Measurements from ENCODE around the gene CCDC157.
"Not testable (repeated sequence)": the region's sequence is repeated elsewhere in the genome, so short reads cannot be mapped to it uniquely, and the experiment has no call there.

Gene CCDC157

DNA sequence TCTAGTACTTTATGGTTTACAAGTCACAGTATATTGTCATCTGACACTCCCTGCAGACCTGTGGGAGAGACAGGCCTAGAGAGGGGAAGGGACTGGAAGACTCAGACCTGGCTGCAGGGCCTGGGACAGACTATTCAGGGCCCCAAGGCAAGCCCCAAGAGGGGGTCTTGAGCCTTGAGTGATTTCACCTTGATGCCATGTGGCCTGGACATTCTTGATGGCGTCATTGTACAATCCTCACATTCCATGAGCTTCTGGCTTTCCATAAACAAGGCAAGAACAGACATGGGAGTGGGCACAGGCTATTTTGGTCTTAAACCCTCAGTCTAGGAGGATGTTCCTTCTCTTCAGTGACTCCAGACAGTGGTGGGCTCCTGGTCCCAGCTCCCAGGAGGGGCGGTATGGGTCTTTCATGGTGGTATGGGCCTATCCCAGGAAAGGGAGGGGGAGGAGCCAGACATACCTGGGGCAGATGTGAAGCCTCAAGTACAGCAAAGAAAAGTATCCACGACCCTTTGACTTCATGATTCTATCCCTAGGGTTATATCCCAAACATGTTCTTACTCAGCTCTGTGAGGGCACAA is 28.2 kb upstream of the CCDC157 start:
- Histone ChIP-seq H3K9me3 (ENCODE audit: control insufficient read depth, insufficient read depth, low read length) (no peaks in the 10 kb centered on the region), H3K27me3 (ENCODE audit: control insufficient read depth, insufficient read depth, low read length) (no peaks in the 10 kb centered on the region), H3K4me3 (ENCODE audit: low read depth, low read length) (no peak overlapping the region), H3K9ac (ENCODE audit: low read depth, low read length) (no peak overlapping the region), H3K4me1 (ENCODE audit: control insufficient read depth, insufficient read depth, low read length) (peaks cover 10% of the 10 kb centered on the region), H3K36me3 (ENCODE audit: control insufficient read depth, insufficient read depth, low read length) (peaks cover 17% of the 10 kb centered on the region)

DNA sequence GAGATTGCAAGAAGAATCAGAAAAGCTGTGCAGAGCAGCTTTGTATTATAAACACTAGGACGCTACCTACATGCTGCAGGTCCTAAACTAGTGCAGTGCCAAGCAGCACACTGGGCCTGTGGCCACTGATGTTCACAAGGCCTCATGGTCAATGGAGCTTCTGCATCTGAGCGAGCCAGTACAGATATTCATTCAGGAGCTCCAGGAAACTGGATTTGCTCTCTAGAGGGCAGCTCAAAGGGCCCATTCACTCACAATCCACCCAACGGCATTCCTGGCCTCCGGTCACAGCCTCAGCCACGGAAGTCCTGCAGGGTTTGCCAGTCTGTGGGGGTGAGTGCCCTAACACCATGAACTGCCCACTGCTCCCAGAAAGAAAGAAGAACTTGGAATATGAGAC is 24.3 kb upstream of the CCDC157 start:
- H3K9ac ChIP-seq (ENCODE audit: low read depth, low read length), result no peak overlapping the region
- H3K4me1 ChIP-seq (ENCODE audit: control insufficient read depth, insufficient read depth, low read length), result peaks cover 5% of the 10 kb centered on the region
- no peaks in the 10 kb centered on the region for H3K27me3 ChIP-seq (ENCODE audit: control insufficient read depth, insufficient read depth, low read length)
- H3K4me3 ChIP-seq (ENCODE audit: low read depth, low read length), result no peak overlapping the region
- H3K36me3 ChIP-seq (ENCODE audit: control insufficient read depth, insufficient read depth, low read length), result peaks cover 56% of the 10 kb centered on the region
- no peaks in the 10 kb centered on the region for H3K9me3 ChIP-seq (ENCODE audit: control insufficient read depth, insufficient read depth, low read length)

GRCh38 chr22:30332994-30333706 is 23.7 kb upstream of the CCDC157 start:
- no peak overlapping the region for H3K4me3 ChIP-seq (ENCODE audit: low read depth, low read length)
- H3K27me3 ChIP-seq (ENCODE audit: control insufficient read depth, insufficient read depth, low read length), result no peaks in the 10 kb centered on the region
- no peak overlapping the region for H3K9ac ChIP-seq (ENCODE audit: low read depth, low read length)
- no peaks in the 10 kb centered on the region for H3K9me3 ChIP-seq (ENCODE audit: control insufficient read depth, insufficient read depth, low read length)
- peaks cover under 1% of the 10 kb centered on the region for H3K4me1 ChIP-seq (ENCODE audit: control insufficient read depth, insufficient read depth, low read length)
- H3K36me3 ChIP-seq (ENCODE audit: control insufficient read depth, insufficient read depth, low read length), result peaks cover 61% of the 10 kb centered on the region

- peaks cover 65% of the 10 kb centered on the region for H3K36me3 ChIP-seq (ENCODE audit: control insufficient read depth, insufficient read depth, low read length)
Observed at GRCh38 chr22:30333707-30334087, 23.1 kb upstream of the CCDC157 start.

DNA sequence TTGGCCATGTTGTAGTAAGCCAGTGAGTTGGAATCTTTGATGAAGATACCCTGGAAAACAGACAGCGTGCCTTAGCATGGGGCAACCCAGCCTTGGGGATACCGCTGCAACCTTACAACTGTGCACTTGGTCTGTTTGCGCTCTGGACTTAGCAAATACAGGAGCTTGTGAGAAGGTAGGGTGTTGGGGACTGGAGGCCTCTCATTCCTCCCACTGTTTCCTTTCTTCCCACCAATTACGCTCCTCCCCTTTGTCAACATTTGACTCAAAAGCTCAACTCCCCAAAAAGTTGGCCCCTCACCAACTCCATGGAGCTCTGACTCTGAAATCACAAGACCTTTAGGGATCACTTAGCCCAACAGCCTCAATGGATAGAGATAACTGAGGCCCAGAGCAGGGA is 22.2 kb upstream of the CCDC157 start:
- Histone ChIP-seq H3K9me3 (ENCODE audit: control insufficient read depth, insufficient read depth, low read length) (no peaks in the 10 kb centered on the region), H3K27me3 (ENCODE audit: control insufficient read depth, insufficient read depth, low read length) (no peaks in the 10 kb centered on the region), H3K9ac (ENCODE audit: low read depth, low read length) (no peak overlapping the region), H3K4me3 (ENCODE audit: low read depth, low read length) (no peak overlapping the region), H3K4me1 (ENCODE audit: control insufficient read depth, insufficient read depth, low read length) (no peaks in the 10 kb centered on the region), H3K36me3 (ENCODE audit: control insufficient read depth, insufficient read depth, low read length) (peaks cover 71% of the 10 kb centered on the region)

More at GRCh38 chr22:30333707-30334087, 23.1 kb upstream of the CCDC157 start:
- no peak overlapping the region for H3K4me3 ChIP-seq (ENCODE audit: low read depth, low read length)
- H3K27me3 ChIP-seq (ENCODE audit: control insufficient read depth, insufficient read depth, low read length), result no peaks in the 10 kb centered on the region
- H3K9me3 ChIP-seq (ENCODE audit: control insufficient read depth, insufficient read depth, low read length), result no peaks in the 10 kb centered on the region
- no peaks in the 10 kb centered on the region for H3K4me1 ChIP-seq (ENCODE audit: control insufficient read depth, insufficient read depth, low read length)
- H3K9ac ChIP-seq (ENCODE audit: low read depth, low read length), result no peak overlapping the region

GRCh38 chr22:30335236-30335635 is 21.6 kb upstream of the CCDC157 start:
- H3K36me3 ChIP-seq (ENCODE audit: control insufficient read depth, insufficient read depth, low read length), result peaks cover 77% of the 10 kb centered on the region
- no peaks in the 10 kb centered on the region for H3K9me3 ChIP-seq (ENCODE audit: control insufficient read depth, insufficient read depth, low read length)
- H3K9ac ChIP-seq (ENCODE audit: low read depth, low read length), result no peak overlapping the region
- H3K4me1 ChIP-seq (ENCODE audit: control insufficient read depth, insufficient read depth, low read length), result no peaks in the 10 kb centered on the region
- no peak overlapping the region for H3K4me3 ChIP-seq (ENCODE audit: low read depth, low read length)
- no peaks in the 10 kb centered on the region for H3K27me3 ChIP-seq (ENCODE audit: control insufficient read depth, insufficient read depth, low read length)

GRCh38 chr22:30336752-30337460 is 19.9 kb upstream of the CCDC157 start:
- Histone ChIP-seq H3K27me3 (ENCODE audit: control insufficient read depth, insufficient read depth, low read length) (no peaks in the 10 kb centered on the region), H3K4me1 (ENCODE audit: control insufficient read depth, insufficient read depth, low read length) (no peaks in the 10 kb centered on the region), H3K4me3 (ENCODE audit: low read depth, low read length) (no peak overlapping the region), H3K36me3 (ENCODE audit: control insufficient read depth, insufficient read depth, low read length) (peaks cover 89% of the 10 kb centered on the region), H3K9me3 (ENCODE audit: control insufficient read depth, insufficient read depth, low read length) (no peaks in the 10 kb centered on the region), H3K9ac (ENCODE audit: low read depth, low read length) (no peak overlapping the region)

GRCh38 chr22:30337461-30337778 is 19.4 kb upstream of the CCDC157 start:
- H3K27me3 ChIP-seq (ENCODE audit: control insufficient read depth, insufficient read depth, low read length), result no peaks in the 10 kb centered on the region
- H3K36me3 ChIP-seq (ENCODE audit: control insufficient read depth, insufficient read depth, low read length), result peaks cover 92% of the 10 kb centered on the region
- H3K4me1 ChIP-seq (ENCODE audit: control insufficient read depth, insufficient read depth, low read length), result no peaks in the 10 kb centered on the region
- no peaks in the 10 kb centered on the region for H3K9me3 ChIP-seq (ENCODE audit: control insufficient read depth, insufficient read depth, low read length)
- H3K9ac ChIP-seq (ENCODE audit: low read depth, low read length), result no peak overlapping the region
- H3K4me3 ChIP-seq (ENCODE audit: low read depth, low read length), result no peak overlapping the region

DNA sequence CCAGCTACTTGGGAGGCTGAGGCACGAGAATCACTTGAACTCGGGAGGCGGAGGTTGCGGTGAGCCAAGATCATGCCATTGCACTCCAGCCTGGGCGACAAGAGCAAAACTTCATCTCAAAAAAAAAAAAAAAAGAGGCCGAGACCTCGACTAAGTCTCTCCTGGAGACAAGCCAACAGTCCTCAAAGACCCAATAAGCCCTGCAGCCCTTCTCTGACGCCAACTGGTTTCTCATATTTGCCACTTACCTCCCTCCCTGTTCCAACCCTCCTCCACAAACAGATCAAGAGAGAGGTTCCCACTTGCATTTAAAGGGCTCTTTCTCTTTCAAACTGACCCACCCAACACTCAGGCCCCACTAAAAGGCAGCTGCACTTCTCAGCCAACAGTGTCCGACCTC is 18.5 kb upstream of the CCDC157 start:
- H3K36me3 ChIP-seq (ENCODE audit: control insufficient read depth, insufficient read depth, low read length), result peaks cover 90% of the 10 kb centered on the region
- H3K9ac ChIP-seq (ENCODE audit: low read depth, low read length); H3K4me3 ChIP-seq (ENCODE audit: low read depth, low read length); H3K9me3 ChIP-seq (ENCODE audit: control insufficient read depth, insufficient read depth, low read length); H3K4me1 ChIP-seq (ENCODE audit: control insufficient read depth, insufficient read depth, low read length); H3K27me3 ChIP-seq (ENCODE audit: control insufficient read depth, insufficient read depth, low read length): not testable (repeated sequence)

- H3K4me3 ChIP-seq (ENCODE audit: low read depth, low read length), result no peak overlapping the region
- H3K9ac ChIP-seq (ENCODE audit: low read depth, low read length), result no peak overlapping the region
- no peaks in the 10 kb centered on the region for H3K9me3 ChIP-seq (ENCODE audit: control insufficient read depth, insufficient read depth, low read length)
- no peaks in the 10 kb centered on the region for H3K4me1 ChIP-seq (ENCODE audit: control insufficient read depth, insufficient read depth, low read length)
- H3K36me3 ChIP-seq (ENCODE audit: control insufficient read depth, insufficient read depth, low read length), result peaks cover 89% of the 10 kb centered on the region
- no peaks in the 10 kb centered on the region for H3K27me3 ChIP-seq (ENCODE audit: control insufficient read depth, insufficient read depth, low read length)
Observed at GRCh38 chr22:30338802-30339201, 18.0 kb upstream of the CCDC157 start.

GRCh38 chr22:30340911-30341685 is 15.7 kb upstream of the CCDC157 start:
- Histone ChIP-seq H3K9ac (ENCODE audit: low read depth, low read length) (no peak overlapping the region), H3K4me1 (ENCODE audit: control insufficient read depth, insufficient read depth, low read length) (no peaks in the 10 kb centered on the region), H3K4me3 (ENCODE audit: low read depth, low read length) (no peak overlapping the region), H3K36me3 (ENCODE audit: control insufficient read depth, insufficient read depth, low read length) (peaks cover 89% of the 10 kb centered on the region), H3K9me3 (ENCODE audit: control insufficient read depth, insufficient read depth, low read length) (no peaks in the 10 kb centered on the region), H3K27me3 (ENCODE audit: control insufficient read depth, insufficient read depth, low read length) (no peaks in the 10 kb centered on the region)

Measured in iPS-15b (cell line).